RWPE1 (cell line): ENCODE measurements around the gene PLXDC2.

Experiments
- CTCF ChIA-PET: fragments of 350-600 bp; sonication (Branson Sonifier 250); formaldehyde crosslinking; extraction: SDS; loops from one replicate; lab custom pipeline; 2021; lab: Yijun Ruan, JAX
- POLR2A ChIA-PET: fragments of 400-600 bp; formaldehyde crosslinking; extraction: SDS; loops from one replicate; lab custom pipeline; 2020; ENCODE audit warnings: antibody characterized with exemption; ENCODE audit not compliant: low non-redundant PET; lab: Yijun Ruan, JAX
- DNase-seq: peaks from one replicate; pipeline ENCODE4 v3.0.0; 2012; ENCODE audit warnings: low spot score
- H3K27ac ChIP-seq: fragments of 450-650 bp; 2 replicates; pipeline ENCODE4 v1.5.1; 2017
- TF ChIP-seq, protein P1 (sequence below): fragments of 450-650 bp; conservative IDR thresholded peaks from 2 replicates; pipeline ENCODE4 v1.5.1; 2017; ENCODE audit warnings: low read depth, mild to moderate bottlenecking

Gene PLXDC2

GRCh38 chr10:20065814-20066213 lies 249.6 kb downstream of the PLXDC2 start:
- no peak for DNase-seq
- ChIA-PET POLR2A (interaction anchor here (0.6 kb wide), 1 partner anchor 610 kb away, joined by 3 read pairs; no protein-coding TSS in a partner anchor), CTCF (no interaction called here)
- no peak overlapping the region for H3K27ac ChIP-seq
- TF ChIP-seq, protein P1, sequence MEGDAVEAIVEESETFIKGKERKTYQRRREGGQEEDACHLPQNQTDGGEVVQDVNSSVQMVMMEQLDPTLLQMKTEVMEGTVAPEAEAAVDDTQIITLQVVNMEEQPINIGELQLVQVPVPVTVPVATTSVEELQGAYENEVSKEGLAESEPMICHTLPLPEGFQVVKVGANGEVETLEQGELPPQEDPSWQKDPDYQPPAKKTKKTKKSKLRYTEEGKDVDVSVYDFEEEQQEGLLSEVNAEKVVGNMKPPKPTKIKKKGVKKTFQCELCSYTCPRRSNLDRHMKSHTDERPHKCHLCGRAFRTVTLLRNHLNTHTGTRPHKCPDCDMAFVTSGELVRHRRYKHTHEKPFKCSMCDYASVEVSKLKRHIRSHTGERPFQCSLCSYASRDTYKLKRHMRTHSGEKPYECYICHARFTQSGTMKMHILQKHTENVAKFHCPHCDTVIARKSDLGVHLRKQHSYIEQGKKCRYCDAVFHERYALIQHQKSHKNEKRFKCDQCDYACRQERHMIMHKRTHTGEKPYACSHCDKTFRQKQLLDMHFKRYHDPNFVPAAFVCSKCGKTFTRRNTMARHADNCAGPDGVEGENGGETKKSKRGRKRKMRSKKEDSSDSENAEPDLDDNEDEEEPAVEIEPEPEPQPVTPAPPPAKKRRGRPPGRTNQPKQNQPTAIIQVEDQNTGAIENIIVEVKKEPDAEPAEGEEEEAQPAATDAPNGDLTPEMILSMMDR: no peak

DNA sequence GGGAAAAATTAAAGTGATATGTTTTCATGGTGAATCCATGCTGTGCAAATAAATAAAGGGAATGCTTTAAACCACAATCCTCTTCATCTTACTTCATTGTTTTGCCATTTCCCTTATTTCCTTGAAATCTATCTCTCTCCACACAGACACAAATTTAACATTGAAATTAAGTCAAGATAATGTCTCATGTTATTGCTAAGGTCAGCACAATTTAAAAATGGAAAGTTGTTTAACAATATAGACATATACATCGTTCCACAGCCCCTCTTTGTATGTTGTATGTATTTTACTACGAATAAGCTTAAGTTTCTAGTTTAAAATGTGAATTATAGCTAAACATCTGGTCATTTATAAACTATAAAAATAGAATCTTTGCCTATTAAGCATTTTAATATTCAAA lies 256.9 kb downstream of the PLXDC2 start:
- H3K27ac ChIP-seq: no peak overlapping the region
- CTCF ChIA-PET: interaction anchor here (0.6 kb wide), 1 partner anchor 254 kb away, joined by 3 read pairs; no protein-coding TSS in a partner anchor
- no peak for DNase-seq
- POLR2A ChIA-PET: no interaction called here
- TF ChIP-seq, protein P1: no peak

GRCh38 chr10:20075713-20076112 lies 259.5 kb downstream of the PLXDC2 start:
- H3K27ac ChIP-seq: no peak overlapping the region
- CTCF ChIA-PET: no interaction called here
- DNase-seq: no peak
- POLR2A ChIA-PET: no interaction called here
- TF ChIP-seq, protein P1: no peak

DNA sequence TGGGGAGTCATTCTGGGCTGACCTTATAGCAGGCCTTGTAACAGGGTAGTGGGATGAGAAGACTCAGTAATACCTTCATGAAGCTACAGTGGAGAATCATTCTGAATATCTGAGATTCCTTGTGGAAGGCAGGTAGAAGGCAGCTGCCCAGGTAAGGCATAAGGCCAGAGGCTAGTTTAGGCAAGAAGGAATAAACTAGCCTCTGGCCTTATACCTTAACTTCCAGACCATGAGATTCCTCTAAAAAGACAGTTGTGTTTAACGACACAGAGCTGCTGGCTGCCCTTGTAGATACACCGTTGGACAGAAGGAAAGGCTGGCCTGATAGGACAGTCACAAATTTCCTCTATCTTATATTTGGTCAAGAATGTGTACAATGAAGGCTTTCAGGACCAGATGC lies 268.2 kb downstream of the PLXDC2 start:
- H3K27ac ChIP-seq: no peak overlapping the region
- TF ChIP-seq, protein P1: no peak
- no peak for DNase-seq
- ChIA-PET CTCF (no interaction called here), POLR2A (no interaction called here)

DNA sequence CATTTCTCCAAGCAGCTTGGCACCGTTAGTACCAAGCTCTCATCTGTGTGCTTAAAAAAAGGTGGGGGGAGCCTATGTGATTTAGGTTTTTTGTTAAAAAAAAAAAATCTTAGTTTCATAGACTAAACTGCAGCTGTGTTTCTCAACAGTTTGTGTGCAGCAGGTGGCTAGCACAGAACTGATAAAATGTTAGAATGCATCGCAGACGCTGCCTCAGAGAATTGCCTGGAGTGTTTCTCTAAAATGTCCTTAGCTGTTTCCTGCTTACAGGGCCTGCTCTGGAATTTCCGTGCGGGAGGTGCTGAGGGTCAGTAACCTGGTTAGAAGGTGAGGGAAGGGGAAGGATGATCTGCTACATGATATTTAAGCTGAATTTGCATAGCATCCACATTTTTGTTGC lies 268.9 kb downstream of the PLXDC2 start:
- CTCF ChIA-PET: no interaction called here
- POLR2A ChIA-PET: no interaction called here
- DNase-seq: no peak

DNA sequence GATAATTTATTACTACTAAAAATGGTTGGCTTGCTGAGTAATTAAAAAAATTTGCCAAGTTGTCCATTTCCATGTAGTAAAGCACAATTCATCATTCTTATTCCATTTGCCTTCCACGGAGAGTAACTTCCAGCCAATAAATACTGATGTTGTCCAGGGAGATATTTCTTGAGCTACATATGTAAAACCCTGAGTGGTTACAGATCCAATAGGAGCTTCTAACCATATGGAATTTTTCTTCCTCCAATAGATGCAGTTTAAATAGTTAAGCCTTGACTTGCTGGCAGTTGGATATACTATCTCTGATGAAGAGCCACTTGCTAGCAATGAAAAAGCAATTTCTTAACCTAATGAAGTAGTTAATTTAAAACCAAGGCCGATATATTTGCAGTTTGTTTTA lies 271.1 kb downstream of the PLXDC2 start:
- POLR2A ChIA-PET: no interaction called here
- no peak for DNase-seq
- H3K27ac ChIP-seq: no peak overlapping the region
- TF ChIP-seq, protein P1: no peak
- CTCF ChIA-PET: interaction anchor here (0.7 kb wide), 1 partner anchor 267 kb away, joined by 3 read pairs; no protein-coding TSS in a partner anchor

More for the DNA sequence above, 268.9 kb downstream of the PLXDC2 start:
- TF ChIP-seq, protein P1: no peak
- no peak overlapping the region for H3K27ac ChIP-seq
